Thoracic aorta (tissue), 2 donors: ENCODE results near the gene RGL1. TPM values are rescaled to one million over a fixed set of nuclear protein-coding genes. Genes with fewer than 3 reads are reported as not detected.

Source experiments
- ATAC-seq: fragments of 150-250 bp; one replicate; pipeline ENCODE4 v1.8.0; 2017; ENCODE audit warnings: low read depth; ENCODE audit not compliant: insufficient number of reproducible peaks, low FRiP score
- DNase-seq: peaks from one replicate; pipeline ENCODE4 v3.0.0-alpha.2; 2020; ENCODE audit warnings: low spot score
- H3K27ac ChIP-seq, 2 donors: fragments of 200-600 bp; sonication (generic); 1 replicate in 1 of 2; 2 replicates in 1 of 2; pipeline ENCODE4 v1.5.1; 2016; ENCODE audit warnings: mild to moderate bottlenecking in 2 of 2, moderate library complexity in 2 of 2
- H3K27me3 ChIP-seq: fragments of 200-600 bp; sonication (generic); replicated peaks from 2 replicates; pipeline ENCODE4 v1.6.0; 2016; ENCODE audit warnings: mild to moderate bottlenecking; ENCODE audit not compliant: insufficient read depth
- H3K36me3 ChIP-seq: fragments of 200-600 bp; sonication (generic); one replicate; pipeline ENCODE4 v1.5.1; 2016
- H3K4me1 ChIP-seq, 2 donors: fragments of 200-600 bp; sonication (generic); 1 replicate in 1 of 2; 2 replicates in 1 of 2; pipeline versions ENCODE4 v1.5.1 to v1.6.0; 2016; ENCODE audit warnings: low read depth in 2 of 2, mild to moderate bottlenecking in 1 of 2; ENCODE audit not compliant: control insufficient read depth in 1 of 2
- H3K4me3 ChIP-seq: fragments of 200-600 bp; sonication (generic); 2 replicates; pipeline ENCODE4 v1.5.1; 2016; ENCODE audit warnings: mild to moderate bottlenecking
- H3K9me3 ChIP-seq: fragments of 200-600 bp; sonication (generic); 2 replicates; pipeline ENCODE4 v1.5.1; 2016
- total RNA-seq, 2 donors: library from RNA; depleted of rRNA; stranded (reverse); fragments of >200 nt; gene quantifications; one replicate each; pipeline versions ENCODE4 v1.1.0 to v1.2.3, GENCODE V29; 2016
- TF ChIP-seq, protein P1 (sequence below): fragments of 200-600 bp; sonication (generic); IDR thresholded peaks from one replicate; pipeline ENCODE4 v1.5.1; 2019; ENCODE audit warnings: antibody characterized with exemption

The RGL1 gene
- total RNA-seq, 2 donors from 2014 or later, result 27.6 to 35.7 TPM

GRCh38 chr1:183942933-183943693, 138.2 kb downstream of the RGL1 start:
- ATAC-seq, result no peak
- TF ChIP-seq, protein P1, sequence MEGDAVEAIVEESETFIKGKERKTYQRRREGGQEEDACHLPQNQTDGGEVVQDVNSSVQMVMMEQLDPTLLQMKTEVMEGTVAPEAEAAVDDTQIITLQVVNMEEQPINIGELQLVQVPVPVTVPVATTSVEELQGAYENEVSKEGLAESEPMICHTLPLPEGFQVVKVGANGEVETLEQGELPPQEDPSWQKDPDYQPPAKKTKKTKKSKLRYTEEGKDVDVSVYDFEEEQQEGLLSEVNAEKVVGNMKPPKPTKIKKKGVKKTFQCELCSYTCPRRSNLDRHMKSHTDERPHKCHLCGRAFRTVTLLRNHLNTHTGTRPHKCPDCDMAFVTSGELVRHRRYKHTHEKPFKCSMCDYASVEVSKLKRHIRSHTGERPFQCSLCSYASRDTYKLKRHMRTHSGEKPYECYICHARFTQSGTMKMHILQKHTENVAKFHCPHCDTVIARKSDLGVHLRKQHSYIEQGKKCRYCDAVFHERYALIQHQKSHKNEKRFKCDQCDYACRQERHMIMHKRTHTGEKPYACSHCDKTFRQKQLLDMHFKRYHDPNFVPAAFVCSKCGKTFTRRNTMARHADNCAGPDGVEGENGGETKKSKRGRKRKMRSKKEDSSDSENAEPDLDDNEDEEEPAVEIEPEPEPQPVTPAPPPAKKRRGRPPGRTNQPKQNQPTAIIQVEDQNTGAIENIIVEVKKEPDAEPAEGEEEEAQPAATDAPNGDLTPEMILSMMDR, result no peak
- no peaks in the 10 kb centered on the region for H3K27me3 ChIP-seq
- no peaks in the 10 kb centered on the region for H3K4me1 ChIP-seq
- H3K4me3 ChIP-seq, result no peak overlapping the region
- DNase-seq, result no peak
- H3K9me3 ChIP-seq, result no peaks in the 10 kb centered on the region
- no peaks in the 10 kb centered on the region for H3K36me3 ChIP-seq
- H3K27ac ChIP-seq, result no peak overlapping the region

- DNase-seq, result no peak
- Histone ChIP-seq H3K27me3 (no peaks in the 10 kb centered on the region), H3K9me3 (no peaks in the 10 kb centered on the region), H3K36me3 (no peaks in the 10 kb centered on the region), H3K4me3 (no peak overlapping the region), H3K4me1 (no peaks in the 10 kb centered on the region), H3K27ac (no peak overlapping the region)
- no peak for ATAC-seq
- TF ChIP-seq, protein P1, result no peak
These were observed 140.8 kb downstream of the RGL1 start for GRCh38 chr1:183945428-183946319.

GRCh38 chr1:183946320-183946613, 141.3 kb downstream of the RGL1 start:
- Histone ChIP-seq H3K9me3 (no peaks in the 10 kb centered on the region), H3K36me3 (no peaks in the 10 kb centered on the region), H3K27me3 (no peaks in the 10 kb centered on the region), H3K4me1 (no peaks in the 10 kb centered on the region), H3K4me3 (no peak overlapping the region), H3K27ac (no peak overlapping the region)
- TF ChIP-seq, protein P1, result no peak
- ATAC-seq (no peak), DNase-seq (no peak)

GRCh38 chr1:183947988-183948387, 143.1 kb downstream of the RGL1 start:
- H3K9me3 ChIP-seq, result no peaks in the 10 kb centered on the region
- no peaks in the 10 kb centered on the region for H3K27me3 ChIP-seq
- H3K4me1 ChIP-seq, result no peaks in the 10 kb centered on the region
- no peak overlapping the region for H3K4me3 ChIP-seq
- no peaks in the 10 kb centered on the region for H3K36me3 ChIP-seq
- DNase-seq (no peak), ATAC-seq (no peak)
- no peak overlapping the region for H3K27ac ChIP-seq
- TF ChIP-seq, protein P1, result no peak

DNA sequence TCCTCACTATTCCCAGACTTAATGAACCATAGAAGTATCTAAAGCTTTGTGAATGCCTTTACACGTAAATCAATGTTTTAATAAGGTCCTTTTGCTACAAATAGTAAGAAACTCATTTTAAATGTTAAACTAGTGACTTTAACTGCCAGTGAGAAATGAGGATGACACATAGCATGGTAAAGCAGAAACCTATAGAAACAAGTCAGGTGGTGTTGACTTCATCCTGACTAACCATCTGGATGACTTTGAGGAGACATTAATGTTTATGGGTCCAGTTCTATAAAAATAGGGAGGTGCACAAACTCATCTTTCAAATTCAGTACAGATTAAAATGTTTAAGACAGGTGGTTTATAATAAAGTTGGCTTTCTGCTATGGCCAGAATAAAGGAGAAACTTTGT, 147.2 kb downstream of the RGL1 start:
- TF ChIP-seq, protein P1, result no peak
- DNase-seq (no peak), ATAC-seq (no peak)
- H3K9me3 ChIP-seq, result no peaks in the 10 kb centered on the region
- H3K4me3 ChIP-seq, result no peak overlapping the region
- H3K4me1 ChIP-seq, result no peaks in the 10 kb centered on the region
- no peaks in the 10 kb centered on the region for H3K27me3 ChIP-seq
- no peak overlapping the region for H3K27ac ChIP-seq
- no peaks in the 10 kb centered on the region for H3K36me3 ChIP-seq
